WI38 (cell line): Measurements from ENCODE around the gene VPS54.

Experiments used
- H3K4me3 ChIP-seq: 2 replicates; pipeline ENCODE4 v1.5.1; 2011; ENCODE audit warnings: low read depth, mild to moderate bottlenecking, control low read depth, low read length
- CTCF ChIP-seq: IDR thresholded peaks from 2 replicates; pipeline ENCODE4 v1.5.1; 2012; ENCODE audit warnings: low read depth, mild to moderate bottlenecking, control low read depth, low read length

Gene VPS54

GRCh38 chr2:63843093-63843492 is 176.1 kb downstream of the VPS54 start:
- no peak for TF ChIP-seq CTCF
- peak overlapping the region; percentile 76 for H3K4me3 ChIP-seq

DNA sequence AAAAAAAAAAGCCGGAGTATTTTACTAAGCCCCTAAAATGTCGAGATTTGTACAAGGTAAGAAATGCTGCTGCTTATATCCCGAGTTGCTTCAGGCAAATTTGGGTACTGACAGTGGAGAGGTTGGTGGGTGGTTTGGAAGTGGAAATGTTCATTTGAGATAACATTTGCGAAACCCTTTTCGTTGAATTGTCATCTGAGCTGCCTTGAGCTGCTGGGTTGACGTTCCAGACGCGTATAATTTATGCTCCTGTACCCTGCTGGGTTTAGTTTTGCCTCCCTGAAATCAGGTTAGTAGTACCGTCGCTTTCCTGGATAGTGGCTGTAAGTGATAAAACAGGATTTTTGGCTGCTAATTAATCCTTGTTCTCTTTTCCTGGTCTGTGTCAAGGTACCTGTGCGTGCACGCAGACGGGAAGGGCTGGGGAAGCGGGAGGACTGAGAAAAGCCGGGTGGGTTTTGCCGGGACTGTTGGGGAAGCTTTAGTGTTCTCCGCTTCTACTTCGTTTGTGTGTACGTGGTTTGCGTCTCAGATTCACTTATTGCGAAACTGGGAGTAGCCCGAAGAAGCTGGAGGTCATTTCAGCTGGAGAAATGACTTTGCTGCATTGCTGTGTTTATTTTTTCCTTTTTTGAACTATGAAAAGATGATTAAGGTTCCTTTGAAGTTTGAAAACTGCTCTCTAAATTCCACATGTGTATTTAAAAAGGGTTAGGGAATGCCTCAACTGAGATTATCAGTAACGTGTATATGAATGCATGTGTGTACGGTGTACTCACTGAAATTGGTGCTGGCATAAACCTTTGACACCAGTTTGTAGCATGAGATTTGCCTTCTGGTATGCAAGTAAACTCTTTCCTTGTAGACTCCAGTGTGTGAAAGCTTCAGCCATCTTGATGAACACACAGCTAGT is 176.8 kb downstream of the VPS54 start:
- no peak for TF ChIP-seq CTCF

More for the DNA sequence above, 176.8 kb downstream of the VPS54 start:
- peak overlapping the region; percentile 76 for H3K4me3 ChIP-seq
